ENCODE measurements around the gene GATA3. TPM values are rescaled to one million over a fixed set of nuclear protein-coding genes. Genes with fewer than 3 reads are reported as not detected.

Gene GATA3
- total and polyA plus RNA-seq, 2 of the 8 experiments (the other 6 are each of a cell fraction or from before 2014, with no cell fraction given), result 0.02 to 0.43 TPM

- FAIRE-seq (no peak), DNase-seq (ENCODE audit: low read depth in 1 of 2, low spot score in 2 of 2) (peak in 1 of 2 experiments; percentile 76)
- Histone ChIP-seq H3K79me2 (ENCODE audit: control insufficient read depth in 1 of 2, insufficient read depth in 2 of 2, low read length in 2 of 2) (no peaks in the 10 kb centered on the region), H3K23ac (ENCODE audit: insufficient read length) (no peak overlapping the region), H3K9ac (replicated peaks in 1 of 4; ENCODE audit: extremely low read depth in 1 of 4, low read depth in 3 of 4, low read length in 3 of 4) (no peak overlapping the region), H4K5ac (ENCODE audit: insufficient read length, low read depth, low read length) (no peak overlapping the region), H3K27me3 (replicated peaks in 1 of 4; ENCODE audit: control insufficient read depth in 3 of 4, extremely low read depth in 1 of 4, insufficient read depth in 3 of 4, low read length in 3 of 4) (peaks cover 90 to 100% (median 99%) of the 10 kb centered on the region in 4 experiments), H3K18ac (ENCODE audit: extremely low read depth, low read length) (no peak overlapping the region), H4K91ac (replicated peaks; ENCODE audit: insufficient read length, low read length) (no peak overlapping the region), H2BK12ac (ENCODE audit: low read depth, low read length) (0 out of 2 replicates have a peak overlapping the region, but pooled peaks have one; percentile 55), H2AK5ac (ENCODE audit: low read depth, low read length) (no peak overlapping the region), H3K4me2 (ENCODE audit: insufficient read depth in 1 of 2, low read depth in 2 of 2, low read length in 2 of 2) (peak overlapping the region; percentile 59 to 75), H3K4ac (replicated peaks; ENCODE audit: insufficient read length, low read depth, low read length) (no peak overlapping the region), H2BK120ac (replicated peaks; ENCODE audit: low read depth, low read length) (no peak overlapping the region), H2AFZ (ENCODE audit: low read length) (no peak overlapping the region), H4K20me1 (replicated peaks in 1 of 2; ENCODE audit: control insufficient read depth in 1 of 2, insufficient read depth in 2 of 2, low read length in 2 of 2) (peaks cover 23 to 29% of the 10 kb centered on the region in 2 experiments), H3K36me3 (ENCODE audit: control insufficient read depth in 2 of 4, insufficient read depth in 4 of 4, low read length in 3 of 4) (no peaks in the 10 kb centered on the region; a peak in 1 of 8 replicates), H2BK15ac (ENCODE audit: low read length) (0 out of 2 replicates have a peak overlapping the region, but pooled peaks have one; percentile 46), H3K4me3 (ENCODE audit: extremely low read depth in 1 of 4, insufficient read depth in 2 of 4, low read depth in 3 of 4, low read length in 4 of 4) (peak overlapping the region; percentile 24 to 58 (median 42); a peak in 5 of 8 replicates), H3K56ac (replicated peaks; ENCODE audit: insufficient read length, low read depth, low read length) (no peak overlapping the region), H3K4me1 (replicated peaks in 1 of 4; ENCODE audit: control insufficient read depth in 3 of 4, insufficient read depth in 4 of 4, low read length in 3 of 4) (peaks cover 9 to 59% (median 31%) of the 10 kb centered on the region in 4 experiments), H3K14ac (ENCODE audit: insufficient read length) (no peak overlapping the region), H2BK20ac (ENCODE audit: low read length) (no peak overlapping the region), H3K9me3 (ENCODE audit: insufficient read depth in 2 of 2, low read depth in 1 of 2, low read length in 1 of 2) (no peaks in the 10 kb centered on the region), H3K23me2 (ENCODE audit: low read depth, low read length) (peaks cover 3% of the 10 kb centered on the region; the same call in 1 of the 2 replicates), H3K79me1 (ENCODE audit: low read depth, low read length) (no peaks in the 10 kb centered on the region), H3K27ac (ENCODE audit: low read depth, low read length) (no peak overlapping the region), H4K8ac (ENCODE audit: extremely low read depth, insufficient read depth, low read length) (no peak overlapping the region), H2BK5ac (ENCODE audit: low read depth, low read length) (no peak overlapping the region)
- ChIA-PET POLR2A (ENCODE audit: partially characterized antibody) (interaction anchor here (0.7 to 2.5 kb wide), 4 partner anchors 13 to 257 kb away, joined by 3 to 11 read pairs (median 3); partner anchors contain the start of gene ATP5F1C), CTCF (ENCODE audit: partially characterized antibody) (interaction anchor here (0.7 to 1.5 kb wide), 5 partner anchors 13 to 1164 kb away, joined by 3 to 4 read pairs (median 3); no protein-coding TSS in a partner anchor)
- 2% methylated on average over 32 of the region's 32 CpGs; no CpG with 5 or more reads in 1 of the 2 experiments for WGBS, 2 experiments (ENCODE audit: extremely low coverage in 1 of 2, insufficient coverage in 1 of 2, insufficient read length in 1 of 2, insufficient replicate concordance in 2 of 2, low coverage in 1 of 2, low lambda C conversion rate in 2 of 2, missing lambda C conversion rate in 1 of 2)
- no peak for TF ChIP-seq MAFK (IDR thresholded peaks at IDR 0.05; ENCODE audit: low read depth, low read length)
- TF ChIP-seq YY1 (IDR thresholded peaks at IDR 0.05; ENCODE audit: low read depth, low read length), result no peak
- TF ChIP-seq EZH2 (IDR thresholded peaks at IDR 0.05; ENCODE audit: low read depth, low read length, severe bottlenecking), result peak; percentile 41
- TF ChIP-seq SP4 (IDR thresholded peaks at IDR 0.05; ENCODE audit: low read length), result no peak
- TF ChIP-seq JUND (IDR thresholded peaks at IDR 0.05; ENCODE audit: low read length), result no peak
- no peak for TF ChIP-seq NRF1 (IDR thresholded peaks at IDR 0.05; ENCODE audit: low read depth, low read length)
- TF ChIP-seq SRF (IDR thresholded peaks at IDR 0.05; ENCODE audit: low read depth, low read length), result no peak
- TF ChIP-seq TCF12 (IDR thresholded peaks at IDR 0.05; ENCODE audit: low read depth, low read length), result 0 out of 2 replicates have a peak, but pooled peaks have one; percentile 2
- TF ChIP-seq JUN (IDR thresholded peaks at IDR 0.05; ENCODE audit: low read depth, low read length), result no peak
- TF ChIP-seq SIN3A (conservative IDR thresholded peaks at IDR 0.05 in 1 of 2, IDR thresholded peaks at IDR 0.05 in 1 of 2; ENCODE audit: low read depth in 1 of 2, low read length in 2 of 2), result peak in 1 of 2 experiments; percentile 72; a peak in 1 of 4 replicates
- peak; percentile 75 for TF ChIP-seq SP1 (IDR thresholded peaks at IDR 0.05; ENCODE audit: low read depth, low read length)
- peak; percentile 91 for TF ChIP-seq CTBP2 (IDR thresholded peaks at IDR 0.05; ENCODE audit: borderline replicate concordance, insufficient read depth, insufficient read length, low read length)
Measured at GRCh38 chr10:8044908-8045725, 9.4 kb upstream of the GATA3 start.

All from H1 (cell line).